H54 (cell line): ENCODE measurements around the gene CAMTA1.

Experiments used
- DNase-seq: peaks from one replicate; pipeline ENCODE4 v3.0.0; 2011; ENCODE audit warnings: low spot score, mixed read lengths; ENCODE audit not compliant: insufficient read length
- FAIRE-seq: peaks from 3 replicates; lab custom pipeline; 2011; peaks lifted over from hg19 to GRCh38; lab: Jason Lieb, UNC
- POLR2A ChIP-seq: IDR thresholded peaks from 2 replicates; pipeline ENCODE4 v1.6.1; 2011; ENCODE audit warnings: low read depth, mild to moderate bottlenecking, low read length

CAMTA1 gene

GRCh38 chr1:7220007-7220406 lies 434.8 kb downstream of the CAMTA1 start:
- DNase-seq (no peak), FAIRE-seq (no peak)

GRCh38 chr1:7220712-7221252 lies 435.5 kb downstream of the CAMTA1 start:
- DNase-seq (no peak), FAIRE-seq (no peak)
- TF ChIP-seq POLR2A = no peak

More at GRCh38 chr1:7220007-7220406, 434.8 kb downstream of the CAMTA1 start:
- no peak for TF ChIP-seq POLR2A

- TF ChIP-seq POLR2A = no peak
- DNase-seq (no peak), FAIRE-seq (no peak)
Observed at GRCh38 chr1:7221826-7222694, 436.8 kb downstream of the CAMTA1 start.

- no peak for TF ChIP-seq POLR2A
- FAIRE-seq (no peak), DNase-seq (no peak)
Observed at GRCh38 chr1:7222695-7223015, 437.4 kb downstream of the CAMTA1 start.

- TF ChIP-seq POLR2A = no peak
- DNase-seq = peak; percentile 52
- no peak for FAIRE-seq
Observed at GRCh38 chr1:7223334-7224080, 438.3 kb downstream of the CAMTA1 start.

- no peak for TF ChIP-seq POLR2A
- no peak for FAIRE-seq
Observed at GRCh38 chr1:7224081-7224534, 438.9 kb downstream of the CAMTA1 start.

GRCh38 chr1:7224644-7225043 lies 439.4 kb downstream of the CAMTA1 start:
- no peak for DNase-seq
- FAIRE-seq = no peak
- TF ChIP-seq POLR2A = no peak

More at GRCh38 chr1:7224081-7224534, 438.9 kb downstream of the CAMTA1 start:
- no peak for DNase-seq

GRCh38 chr1:7225711-7226505 lies 440.7 kb downstream of the CAMTA1 start:
- no peak for TF ChIP-seq POLR2A
- FAIRE-seq (no peak), DNase-seq (no peak)

- FAIRE-seq (no peak), DNase-seq (no peak)
- no peak for TF ChIP-seq POLR2A
Observed at GRCh38 chr1:7227654-7228053, 442.4 kb downstream of the CAMTA1 start.

- no peak for TF ChIP-seq POLR2A
- no peak for FAIRE-seq
- DNase-seq = no peak
Observed at GRCh38 chr1:7228252-7228961, 443.2 kb downstream of the CAMTA1 start.

GRCh38 chr1:7229186-7229585 lies 443.9 kb downstream of the CAMTA1 start:
- DNase-seq (no peak), FAIRE-seq (no peak)
- TF ChIP-seq POLR2A = no peak

GRCh38 chr1:7229696-7230631 lies 444.7 kb downstream of the CAMTA1 start:
- no peak for FAIRE-seq
- no peak for TF ChIP-seq POLR2A
- no peak for DNase-seq
